Measurements from ENCODE around the gene CGB5. TPM values are rescaled to one million over a fixed set of nuclear protein-coding genes. Genes with fewer than 3 reads are reported as not detected.

CGB5 gene
- total and polyA plus RNA-seq, 2 experiments from 2014 or later = not detected

DNA sequence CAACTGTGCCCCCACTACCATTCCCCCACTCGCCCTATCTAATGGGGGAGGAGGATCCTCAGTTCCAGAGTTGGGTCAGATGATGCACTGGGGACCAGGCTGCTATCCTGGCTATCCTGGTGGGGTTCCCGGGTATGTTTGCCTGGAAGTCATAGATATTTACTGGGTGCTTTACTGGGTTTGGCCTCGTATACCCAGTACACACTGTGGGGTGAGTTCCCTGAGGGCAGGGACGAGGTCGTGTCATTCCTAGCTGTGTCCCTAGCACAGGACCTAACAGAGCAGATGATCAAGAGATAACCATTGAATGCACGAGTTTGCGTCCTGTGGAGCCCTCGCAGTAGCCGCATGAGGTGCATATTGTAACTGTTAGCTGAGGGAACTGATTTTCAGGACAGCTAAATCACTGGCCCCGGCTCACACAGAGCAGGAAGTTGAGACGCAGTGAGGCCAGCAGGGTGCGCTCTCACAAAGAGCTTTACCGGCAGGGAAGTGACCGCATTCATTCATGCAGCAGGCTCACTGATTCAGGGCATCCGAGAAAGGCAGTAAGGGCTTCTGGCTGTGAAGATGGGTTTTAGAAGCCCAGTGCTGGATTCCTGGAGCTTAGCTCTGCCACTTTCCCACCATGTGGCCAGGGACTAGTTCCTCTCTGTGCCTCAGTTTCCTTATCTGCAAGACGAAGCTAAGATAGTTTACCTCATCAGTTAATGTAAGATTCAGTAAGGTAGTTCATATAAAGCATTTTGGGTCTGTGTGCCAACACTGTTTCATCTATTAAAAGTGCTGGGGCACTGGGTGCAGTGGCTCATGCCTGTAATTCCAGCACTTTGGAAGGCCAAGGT, 43.9 kb upstream of the CGB5 start:
- Mint-ChIP-seq H3K27me3 (ENCODE audit: insufficient read depth, low read depth, poor library complexity) (peaks cover 10% of the 10 kb centered on the region), H3K4me3 (no peak overlapping the region)

DNA sequence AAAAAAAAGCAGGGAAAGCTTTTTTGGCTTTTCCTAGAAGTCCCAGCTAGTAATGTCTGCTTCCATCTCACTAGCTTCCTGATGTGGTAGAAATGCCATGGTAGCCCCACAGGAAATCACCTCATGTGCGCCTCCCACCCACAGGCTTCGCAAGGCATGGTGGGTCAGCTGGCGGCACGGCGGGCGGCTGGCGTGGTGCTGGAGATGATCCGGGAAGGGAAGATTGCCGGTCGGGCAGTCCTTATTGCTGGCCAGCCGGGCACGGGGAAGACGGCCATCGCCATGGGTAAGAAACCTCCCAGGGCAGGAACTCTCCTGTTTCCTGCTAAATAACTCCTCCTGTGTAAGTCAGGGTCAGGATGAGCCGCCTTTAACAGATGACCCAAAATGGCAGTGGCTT, 39.5 kb upstream of the CGB5 start:
- H3K27me3 Mint-ChIP-seq (ENCODE audit: insufficient read depth, low read depth, poor library complexity) = peaks cover 4% of the 10 kb centered on the region
- no peak overlapping the region for H3K27ac Mint-ChIP-seq
- Histone ChIP-seq H3K79me2 (replicated peaks; ENCODE audit: insufficient read depth) (no peaks in the 10 kb centered on the region; the same call in 1 of the 2 replicates), H3K27ac (ENCODE audit: low read depth) (no peak overlapping the region), H3K36me3 (ENCODE audit: insufficient read depth) (peaks cover 30% of the 10 kb centered on the region), H4K20me1 (replicated peaks; ENCODE audit: insufficient read depth) (peaks cover 7% of the 10 kb centered on the region), H3K27me3 (ENCODE audit: insufficient read depth) (no peaks in the 10 kb centered on the region), H3F3A (replicated peaks; ENCODE audit: low read depth) (peaks cover 9% of the 10 kb centered on the region; the same call in 1 of the 2 replicates), H2AFZ (no peak overlapping the region), H3K4me3 (no peak overlapping the region), H3K4me1 (ENCODE audit: insufficient read depth) (no peaks in the 10 kb centered on the region; the same call in 1 of the 2 replicates), H3K4me2 (no peak overlapping the region), H3K9me2 (ENCODE audit: insufficient read depth) (no peaks in the 10 kb centered on the region)
- peaks cover 64% of the 10 kb centered on the region for H3K36me3 Mint-ChIP-seq (ENCODE audit: low read depth)
- no peak for ATAC-seq
- no peaks in the 10 kb centered on the region; the same call in 2 of the 3 replicates for H3K9me3 Mint-ChIP-seq
- DNase-seq (ENCODE audit: low spot score) = no peak
- H3K4me3 Mint-ChIP-seq = no peak overlapping the region
- peaks cover 8% of the 10 kb centered on the region for H3K4me1 Mint-ChIP-seq
- TF ChIP-seq CREB1 (CRISPR knock-in tag; IDR thresholded peaks at IDR 0.05; ENCODE audit: low read depth) (no peak), STAT1 (IDR thresholded peaks at IDR 0.05; ENCODE audit: unreplicated experiment) (no peak), EZH2 (IDR thresholded peaks at IDR 0.05; ENCODE audit: low read depth, unreplicated experiment) (no peak), JUNB (IDR thresholded peaks at IDR 0.05; ENCODE audit: unreplicated experiment) (no peak)
- TF ChIP-seq, protein P1, sequence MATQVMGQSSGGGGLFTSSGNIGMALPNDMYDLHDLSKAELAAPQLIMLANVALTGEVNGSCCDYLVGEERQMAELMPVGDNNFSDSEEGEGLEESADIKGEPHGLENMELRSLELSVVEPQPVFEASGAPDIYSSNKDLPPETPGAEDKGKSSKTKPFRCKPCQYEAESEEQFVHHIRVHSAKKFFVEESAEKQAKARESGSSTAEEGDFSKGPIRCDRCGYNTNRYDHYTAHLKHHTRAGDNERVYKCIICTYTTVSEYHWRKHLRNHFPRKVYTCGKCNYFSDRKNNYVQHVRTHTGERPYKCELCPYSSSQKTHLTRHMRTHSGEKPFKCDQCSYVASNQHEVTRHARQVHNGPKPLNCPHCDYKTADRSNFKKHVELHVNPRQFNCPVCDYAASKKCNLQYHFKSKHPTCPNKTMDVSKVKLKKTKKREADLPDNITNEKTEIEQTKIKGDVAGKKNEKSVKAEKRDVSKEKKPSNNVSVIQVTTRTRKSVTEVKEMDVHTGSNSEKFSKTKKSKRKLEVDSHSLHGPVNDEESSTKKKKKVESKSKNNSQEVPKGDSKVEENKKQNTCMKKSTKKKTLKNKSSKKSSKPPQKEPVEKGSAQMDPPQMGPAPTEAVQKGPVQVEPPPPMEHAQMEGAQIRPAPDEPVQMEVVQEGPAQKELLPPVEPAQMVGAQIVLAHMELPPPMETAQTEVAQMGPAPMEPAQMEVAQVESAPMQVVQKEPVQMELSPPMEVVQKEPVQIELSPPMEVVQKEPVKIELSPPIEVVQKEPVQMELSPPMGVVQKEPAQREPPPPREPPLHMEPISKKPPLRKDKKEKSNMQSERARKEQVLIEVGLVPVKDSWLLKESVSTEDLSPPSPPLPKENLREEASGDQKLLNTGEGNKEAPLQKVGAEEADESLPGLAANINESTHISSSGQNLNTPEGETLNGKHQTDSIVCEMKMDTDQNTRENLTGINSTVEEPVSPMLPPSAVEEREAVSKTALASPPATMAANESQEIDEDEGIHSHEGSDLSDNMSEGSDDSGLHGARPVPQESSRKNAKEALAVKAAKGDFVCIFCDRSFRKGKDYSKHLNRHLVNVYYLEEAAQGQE (IDR thresholded peaks at IDR 0.05; ENCODE audit: unreplicated experiment) = no peak

More for the DNA sequence above, 43.9 kb upstream of the CGB5 start:
- no peak overlapping the region; the same call in 1 of the 2 replicates for H3K27ac ChIP-seq (ENCODE audit: low read depth)
- peaks cover 14% of the 10 kb centered on the region; the same call in 1 of the 2 replicates for H3F3A ChIP-seq (replicated peaks; ENCODE audit: low read depth)
- ATAC-seq (peak; percentile 94), DNase-seq (ENCODE audit: low spot score) (peak; percentile 92)
- peaks cover 41% of the 10 kb centered on the region for H3K79me2 ChIP-seq (replicated peaks; ENCODE audit: insufficient read depth)
- TF ChIP-seq, protein P2, sequence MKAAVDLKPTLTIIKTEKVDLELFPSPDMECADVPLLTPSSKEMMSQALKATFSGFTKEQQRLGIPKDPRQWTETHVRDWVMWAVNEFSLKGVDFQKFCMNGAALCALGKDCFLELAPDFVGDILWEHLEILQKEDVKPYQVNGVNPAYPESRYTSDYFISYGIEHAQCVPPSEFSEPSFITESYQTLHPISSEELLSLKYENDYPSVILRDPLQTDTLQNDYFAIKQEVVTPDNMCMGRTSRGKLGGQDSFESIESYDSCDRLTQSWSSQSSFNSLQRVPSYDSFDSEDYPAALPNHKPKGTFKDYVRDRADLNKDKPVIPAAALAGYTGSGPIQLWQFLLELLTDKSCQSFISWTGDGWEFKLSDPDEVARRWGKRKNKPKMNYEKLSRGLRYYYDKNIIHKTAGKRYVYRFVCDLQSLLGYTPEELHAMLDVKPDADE (IDR thresholded peaks at IDR 0.05) = peak; percentile 57; the same call in 1 of the 2 replicates
- no peak for TF ChIP-seq NANOG (IDR thresholded peaks at IDR 0.05; ENCODE audit: borderline replicate concordance)
- TF ChIP-seq, protein P3, sequence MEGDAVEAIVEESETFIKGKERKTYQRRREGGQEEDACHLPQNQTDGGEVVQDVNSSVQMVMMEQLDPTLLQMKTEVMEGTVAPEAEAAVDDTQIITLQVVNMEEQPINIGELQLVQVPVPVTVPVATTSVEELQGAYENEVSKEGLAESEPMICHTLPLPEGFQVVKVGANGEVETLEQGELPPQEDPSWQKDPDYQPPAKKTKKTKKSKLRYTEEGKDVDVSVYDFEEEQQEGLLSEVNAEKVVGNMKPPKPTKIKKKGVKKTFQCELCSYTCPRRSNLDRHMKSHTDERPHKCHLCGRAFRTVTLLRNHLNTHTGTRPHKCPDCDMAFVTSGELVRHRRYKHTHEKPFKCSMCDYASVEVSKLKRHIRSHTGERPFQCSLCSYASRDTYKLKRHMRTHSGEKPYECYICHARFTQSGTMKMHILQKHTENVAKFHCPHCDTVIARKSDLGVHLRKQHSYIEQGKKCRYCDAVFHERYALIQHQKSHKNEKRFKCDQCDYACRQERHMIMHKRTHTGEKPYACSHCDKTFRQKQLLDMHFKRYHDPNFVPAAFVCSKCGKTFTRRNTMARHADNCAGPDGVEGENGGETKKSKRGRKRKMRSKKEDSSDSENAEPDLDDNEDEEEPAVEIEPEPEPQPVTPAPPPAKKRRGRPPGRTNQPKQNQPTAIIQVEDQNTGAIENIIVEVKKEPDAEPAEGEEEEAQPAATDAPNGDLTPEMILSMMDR (conservative IDR thresholded peaks at IDR 0.05; ENCODE audit: low read depth in 2 of 2) = peak; percentile 85 to 94
- peaks cover 12% of the 10 kb centered on the region for H3K36me3 ChIP-seq (ENCODE audit: insufficient read depth)
- H3K27me3 ChIP-seq (ENCODE audit: insufficient read depth) = no peaks in the 10 kb centered on the region
- H3K9me2 ChIP-seq (ENCODE audit: insufficient read depth) = no peaks in the 10 kb centered on the region
- Mint-ChIP-seq H3K36me3 (ENCODE audit: low read depth) (peaks cover 35% of the 10 kb centered on the region), H3K27ac (peak overlapping the region; percentile 77), H3K4me1 (peaks cover 23% of the 10 kb centered on the region), H3K9me3 (no peaks in the 10 kb centered on the region)
- peaks cover 17% of the 10 kb centered on the region for H4K20me1 ChIP-seq (replicated peaks; ENCODE audit: insufficient read depth)
- no peak overlapping the region for H2AFZ ChIP-seq
- H3K4me3 ChIP-seq = no peak overlapping the region
- H3K4me2 ChIP-seq = no peak overlapping the region
- peaks cover 3% of the 10 kb centered on the region; the same call in 1 of the 2 replicates for H3K4me1 ChIP-seq (ENCODE audit: insufficient read depth)

Data from GM23338 (cell line).